Activated CD4-positive, alpha-beta T cell treated with anti-CD3 and anti-CD28 coated beads, Interleukin-2, amount 10 ng/mL, durations not matched to agents 24 days and 14 days (primary cell): Measurements from ENCODE around the gene CMTM7. TPM values are rescaled to one million over a fixed set of nuclear protein-coding genes. Genes with fewer than 3 reads are reported as not detected.
"Not testable (repeated sequence)": the region's sequence is repeated elsewhere in the genome, so short reads cannot be mapped to it uniquely, and the experiment has no call there.

ENCODE experiments used
- DNase-seq: peaks from one replicate; pipeline ENCODE4 v3.0.0; 2022
- H3K27ac Mint-ChIP-seq: one replicate; pipeline ENCODE4 v1.8.0; 2022; ENCODE audit warnings: mild to moderate bottlenecking, mixed read lengths
- H3K27me3 Mint-ChIP-seq: one replicate; pipeline ENCODE4 v1.8.0; 2022; ENCODE audit warnings: mixed read lengths
- H3K36me3 Mint-ChIP-seq: one replicate; pipeline ENCODE4 v1.8.0; 2022; ENCODE audit warnings: low read depth, mild to moderate bottlenecking, mixed read lengths
- H3K4me1 Mint-ChIP-seq: one replicate; pipeline ENCODE4 v1.8.0; 2021; ENCODE audit warnings: mixed read lengths
- H3K4me3 Mint-ChIP-seq: one replicate; pipeline ENCODE4 v1.8.0; 2022; ENCODE audit warnings: mild to moderate bottlenecking, moderate library complexity, mixed read lengths
- H3K9me3 Mint-ChIP-seq: one replicate; pipeline ENCODE4 v1.8.0; 2021; ENCODE audit warnings: mixed read lengths
- intact Hi-C: fragments of 100-400 bp; cut with micrococcal nuclease; formaldehyde crosslinking; loops from one replicate; pipeline ENCODE4 v1.15.1; 2023
- total RNA-seq: library from RNA; stranded (reverse); gene quantifications from 2 replicates; pipeline ENCODE4 v1.2.3, GENCODE V29; 2022

Gene CMTM7
- total RNA-seq, 1 donor from 2014 or later = 45.0 TPM

- Mint-ChIP-seq H3K27ac (peak overlapping the region; percentile 90), H3K4me3 (peak overlapping the region; percentile 65), H3K36me3 (peaks cover 25% of the 10 kb centered on the region), H3K27me3 (no peaks in the 10 kb centered on the region), H3K4me1 (peaks cover 42% of the 10 kb centered on the region), H3K9me3 (no peaks in the 10 kb centered on the region)
- intact Hi-C loops = loop anchor here (2.0 to 5.0 kb wide), 2 partner anchors 25 to 36 kb away; no protein-coding TSS in a partner anchor
- DNase-seq = peak; percentile 88
These were observed 66.4 kb downstream of the CMTM7 start for GRCh38 chr3:32457971-32458471.

- peaks cover 41% of the 10 kb centered on the region for H3K4me1 Mint-ChIP-seq
- peak overlapping the region; percentile 93 for H3K27ac Mint-ChIP-seq
- intact Hi-C loops = loop anchor here (2.0 to 5.0 kb wide), 2 partner anchors 27 to 37 kb away; no protein-coding TSS in a partner anchor
- H3K27me3 Mint-ChIP-seq = no peaks in the 10 kb centered on the region
- peaks cover 15% of the 10 kb centered on the region for H3K36me3 Mint-ChIP-seq
- DNase-seq = no peak
- H3K9me3 Mint-ChIP-seq = no peaks in the 10 kb centered on the region
- peak overlapping the region; percentile 79 for H3K4me3 Mint-ChIP-seq
These were observed 67.8 kb downstream of the CMTM7 start for GRCh38 chr3:32459450-32459849.

- H3K4me3 Mint-ChIP-seq = peak overlapping the region; percentile 79
- peak; percentile 95 for DNase-seq
- H3K4me1 Mint-ChIP-seq = peaks cover 37% of the 10 kb centered on the region
- H3K27ac Mint-ChIP-seq = peak overlapping the region; percentile 93
- intact Hi-C loops = loop anchor here (1.0 to 2.0 kb wide), 4 partner anchors 17 to 68 kb away; partner anchors contain the start of gene CMTM6
- H3K9me3 Mint-ChIP-seq = no peaks in the 10 kb centered on the region
- no peaks in the 10 kb centered on the region for H3K27me3 Mint-ChIP-seq
- H3K36me3 Mint-ChIP-seq = peaks cover 9% of the 10 kb centered on the region
These were observed 68.5 kb downstream of the CMTM7 start for GRCh38 chr3:32460031-32460749.

DNA sequence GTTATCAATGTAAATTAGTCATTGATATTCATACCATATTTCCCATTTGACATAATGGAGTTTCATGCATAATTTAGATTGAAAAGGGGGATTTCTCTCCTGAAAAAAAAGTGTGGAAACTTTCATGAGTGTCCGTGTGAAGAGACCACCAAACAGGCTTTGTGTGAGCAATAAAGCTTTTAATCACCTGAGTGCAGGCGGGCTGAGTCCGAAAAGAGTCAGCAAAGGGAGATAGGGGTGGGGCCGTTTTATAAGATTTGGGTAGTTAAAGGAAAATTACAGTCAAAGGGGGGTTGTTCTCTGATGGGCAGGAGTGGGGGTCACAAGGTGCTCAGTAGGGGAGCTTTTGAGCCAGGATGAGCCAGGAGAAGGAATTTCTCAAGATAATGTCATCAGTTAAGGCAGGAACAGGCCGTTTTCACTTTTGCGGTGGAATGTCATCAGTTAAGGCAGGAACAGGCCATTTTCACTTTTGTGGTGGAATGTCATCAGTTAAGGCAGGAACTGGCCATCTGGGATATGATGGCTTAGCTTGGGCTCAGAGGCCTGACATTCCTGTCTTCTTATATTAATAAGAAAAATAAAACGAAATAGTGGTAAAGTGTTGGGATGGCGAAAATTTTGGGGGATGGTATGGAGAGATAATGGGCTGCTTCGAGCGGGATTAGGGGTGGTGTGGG lies 69.3 kb downstream of the CMTM7 start:
- peak; percentile 62 for DNase-seq
- H3K27me3 Mint-ChIP-seq, H3K9me3 Mint-ChIP-seq, H3K36me3 Mint-ChIP-seq: not testable (repeated sequence)
- peak overlapping the region; percentile 79 for H3K4me3 Mint-ChIP-seq
- H3K4me1 Mint-ChIP-seq = peaks cover 31% of the 10 kb centered on the region
- H3K27ac Mint-ChIP-seq = peak overlapping the region; percentile 93
- intact Hi-C loops = loop anchor here (1.0 to 2.0 kb wide), 4 partner anchors 18 to 69 kb away; partner anchors contain the start of gene CMTM6

- H3K27me3 Mint-ChIP-seq, H3K4me3 Mint-ChIP-seq, H3K9me3 Mint-ChIP-seq, intact Hi-C loops, H3K27ac Mint-ChIP-seq: not testable (repeated sequence)
- peak; percentile 80 for DNase-seq
- Mint-ChIP-seq H3K36me3 (peaks cover 14% of the 10 kb centered on the region), H3K4me1 (peaks cover 22% of the 10 kb centered on the region)
These were observed 70.7 kb downstream of the CMTM7 start for GRCh38 chr3:32462191-32462986.

DNA sequence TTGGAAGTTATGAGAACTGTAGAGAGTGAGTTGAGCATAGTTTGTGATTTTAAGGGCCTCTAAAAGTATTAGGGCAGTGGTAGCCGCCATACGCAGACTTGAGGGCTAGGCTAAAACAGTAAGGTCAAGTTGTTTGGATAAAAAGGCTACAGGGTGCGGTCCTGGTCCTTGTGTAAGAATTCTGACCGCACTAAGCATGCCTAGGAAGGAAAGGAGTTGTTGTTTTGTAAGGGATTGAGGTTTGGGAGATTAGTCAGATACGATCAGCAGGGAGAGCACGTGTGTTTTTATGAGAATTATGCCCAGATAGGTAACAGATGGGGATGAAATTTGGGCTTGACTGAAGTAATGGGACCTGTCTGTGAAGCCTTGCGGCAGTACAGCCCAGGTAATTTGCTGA lies 71.8 kb downstream of the CMTM7 start:
- intact Hi-C loops, H3K4me3 Mint-ChIP-seq, H3K27ac Mint-ChIP-seq, H3K27me3 Mint-ChIP-seq, H3K9me3 Mint-ChIP-seq, H3K36me3 Mint-ChIP-seq: not testable (repeated sequence)
- peaks cover 18% of the 10 kb centered on the region for H3K4me1 Mint-ChIP-seq
- DNase-seq = peak; percentile 43

GRCh38 chr3:32464726-32465125 lies 73.1 kb downstream of the CMTM7 start:
- H3K4me1 Mint-ChIP-seq = peaks cover 26% of the 10 kb centered on the region
- DNase-seq = peak; percentile 53
- not testable (repeated sequence) for H3K27ac Mint-ChIP-seq, H3K4me3 Mint-ChIP-seq, H3K36me3 Mint-ChIP-seq, H3K9me3 Mint-ChIP-seq, H3K27me3 Mint-ChIP-seq
- intact Hi-C loops = loop anchor here (5.0 kb wide), 2 partner anchors 167 to 287 kb away; no protein-coding TSS in a partner anchor

- H3K36me3 Mint-ChIP-seq = peaks cover 12% of the 10 kb centered on the region
- H3K9me3 Mint-ChIP-seq, H3K27me3 Mint-ChIP-seq, H3K4me3 Mint-ChIP-seq, H3K27ac Mint-ChIP-seq: not testable (repeated sequence)
- intact Hi-C loops = loop anchor here (5.0 kb wide), 2 partner anchors 170 to 290 kb away; no protein-coding TSS in a partner anchor
- DNase-seq = peak; percentile 53
- peaks cover 28% of the 10 kb centered on the region for H3K4me1 Mint-ChIP-seq
These were observed 75.2 kb downstream of the CMTM7 start for GRCh38 chr3:32466808-32467207.

DNA sequence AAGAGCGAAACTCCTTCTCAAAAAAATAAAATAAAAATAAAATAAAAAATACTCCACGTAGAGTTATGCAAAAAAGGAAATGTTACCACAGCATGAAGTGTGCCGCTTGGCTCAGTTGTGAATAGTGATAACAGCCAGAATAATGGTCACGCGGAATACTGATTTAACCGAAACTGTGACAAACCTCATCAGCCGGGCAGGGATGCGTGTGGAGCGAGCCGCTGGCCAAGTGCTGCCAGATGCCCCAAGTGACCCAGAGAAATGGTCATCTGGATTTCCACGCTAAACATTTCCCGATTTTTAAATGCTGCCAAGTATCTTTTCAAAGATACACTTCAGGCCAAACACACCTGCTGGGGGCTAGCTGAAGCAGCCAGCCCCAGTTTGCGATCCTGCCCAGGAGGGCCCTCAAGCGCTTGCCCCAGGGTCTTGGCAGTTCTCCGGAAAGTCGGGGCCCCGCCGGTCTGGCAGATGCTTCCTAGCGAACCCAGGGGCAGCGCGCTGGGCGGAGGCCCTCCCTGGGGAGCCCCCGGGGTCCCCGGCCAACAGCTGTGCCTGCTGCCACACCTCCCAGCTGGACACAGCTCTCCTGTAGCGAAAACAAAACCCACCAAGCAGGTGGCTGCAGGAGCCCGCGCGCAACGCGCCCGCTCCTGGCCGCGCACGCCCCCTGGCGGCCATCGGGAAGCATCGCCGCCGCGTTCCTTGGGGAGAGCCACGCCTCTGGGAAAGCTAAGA lies 75.8 kb downstream of the CMTM7 start:
- no peaks in the 10 kb centered on the region for H3K9me3 Mint-ChIP-seq
- intact Hi-C loops = loop anchor here (1.0 to 5.0 kb wide), 4 partner anchors 67 to 290 kb away; no protein-coding TSS in a partner anchor
- no peak overlapping the region for H3K4me3 Mint-ChIP-seq
- no peaks in the 10 kb centered on the region for H3K27me3 Mint-ChIP-seq
- H3K4me1 Mint-ChIP-seq = peaks cover 28% of the 10 kb centered on the region
- H3K27ac Mint-ChIP-seq = no peak overlapping the region
- H3K36me3 Mint-ChIP-seq = peaks cover 17% of the 10 kb centered on the region
- DNase-seq = peak; percentile 94

GRCh38 chr3:32469151-32469874 lies 77.7 kb downstream of the CMTM7 start:
- Mint-ChIP-seq H3K9me3 (no peaks in the 10 kb centered on the region), H3K4me1 (peaks cover 32% of the 10 kb centered on the region), H3K36me3 (peaks cover 31% of the 10 kb centered on the region), H3K4me3 (no peak overlapping the region), H3K27ac (peak overlapping the region; percentile 83), H3K27me3 (no peaks in the 10 kb centered on the region)
- DNase-seq = peak; percentile 56
- intact Hi-C loops = loop anchor here (2.0 to 5.0 kb wide), 3 partner anchors 69 to 292 kb away; no protein-coding TSS in a partner anchor

- Mint-ChIP-seq H3K9me3 (no peaks in the 10 kb centered on the region), H3K27ac (peak overlapping the region; percentile 29), H3K4me3 (no peak overlapping the region), H3K4me1 (peaks cover 32% of the 10 kb centered on the region), H3K36me3 (peaks cover 37% of the 10 kb centered on the region), H3K27me3 (no peaks in the 10 kb centered on the region)
- intact Hi-C loops = no loop called here
- no peak for DNase-seq
These were observed 78.7 kb downstream of the CMTM7 start for GRCh38 chr3:32470362-32470761.

DNA sequence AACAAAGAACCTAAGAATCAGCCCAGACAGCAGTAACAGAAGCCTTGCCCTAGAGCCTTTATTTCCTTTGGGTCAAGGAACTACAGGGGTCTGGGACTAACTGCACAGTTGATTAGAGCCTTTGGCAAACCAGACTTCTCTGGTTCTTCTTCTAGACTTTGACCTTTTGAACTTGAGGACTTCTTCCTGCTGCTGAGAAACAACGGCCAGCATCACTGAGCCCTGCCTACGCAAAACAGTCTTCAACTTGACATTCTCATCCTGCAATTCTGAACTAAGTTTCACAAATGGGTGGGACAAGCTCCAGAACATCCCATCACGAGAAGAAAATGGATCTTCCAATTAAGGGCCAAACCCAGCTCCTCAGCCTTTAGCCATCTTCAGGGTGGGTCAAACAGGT lies 79.6 kb downstream of the CMTM7 start:
- H3K9me3 Mint-ChIP-seq = no peaks in the 10 kb centered on the region
- peaks cover 37% of the 10 kb centered on the region for H3K36me3 Mint-ChIP-seq
- DNase-seq = no peak
- H3K27ac Mint-ChIP-seq = peak overlapping the region; percentile 20
- H3K4me3 Mint-ChIP-seq = no peak overlapping the region
- intact Hi-C loops = no loop called here
- peaks cover 32% of the 10 kb centered on the region for H3K4me1 Mint-ChIP-seq
- no peaks in the 10 kb centered on the region for H3K27me3 Mint-ChIP-seq
